Naive thymus-derived CD4-positive, alpha-beta T cell (primary cell): Measurements from ENCODE around the gene BCL7A. TPM values are rescaled to one million over a fixed set of nuclear protein-coding genes. Genes with fewer than 3 reads are reported as not detected.
"Not testable (repeated sequence)": the region's sequence is repeated elsewhere in the genome, so short reads cannot be mapped to it uniquely, and the experiment has no call there.

ENCODE experiments used
- ATAC-seq: fragments of 150-1000 bp; cut with Tn5 transposase; 2 replicates; pipeline ENCODE4 v1.10.0; 2021; ENCODE audit warnings: mild to moderate bottlenecking, moderate library complexity
- CTCF ChIA-PET: fragments of 350-600 bp; sonication (Branson Sonifier 250); formaldehyde crosslinking; loops from one replicate; lab custom pipeline; 2021; ENCODE audit warnings: antibody characterized with exemption; lab: Charles Lee
- POLR2A ChIA-PET: fragments of 350-600 bp; sonication (Branson Sonifier 250); formaldehyde crosslinking; loops from one replicate; lab custom pipeline; 2021; ENCODE audit warnings: antibody characterized with exemption, inconsistent platforms; lab: Charles Lee
- DNase-seq, 9 donors: peaks; one replicate each; pipeline versions ENCODE4 v3.0.0 to v3.0.0-alpha.2; 2020 to 2022; ENCODE audit warnings: mixed read lengths in 1 of 9
- H3K27ac ChIP-seq: one replicate; pipeline ENCODE4 v1.7.0; 2013; ENCODE audit warnings: mild to moderate bottlenecking, low read depth, low read length, moderate library complexity
- H3K27me3 ChIP-seq, 2 donors: one replicate each; pipeline ENCODE4 v1.7.0; 2013; ENCODE audit warnings: low read length in 2 of 2, mild to moderate bottlenecking in 2 of 2, moderate library complexity in 2 of 2; ENCODE audit not compliant: control insufficient read depth in 2 of 2, insufficient read depth in 2 of 2
- H3K36me3 ChIP-seq, 3 experiments: 1 replicate in 2 of 3; 2 replicates in 1 of 3; pipeline ENCODE4 v1.7.0; 2013; ENCODE audit warnings: low read length in 3 of 3, mild to moderate bottlenecking in 3 of 3, moderate library complexity in 1 of 3; ENCODE audit not compliant: insufficient read depth in 3 of 3, control insufficient read depth in 2 of 3
- H3K4me1 ChIP-seq, 2 donors: one replicate each; pipeline ENCODE4 v1.7.0; 2013; ENCODE audit warnings: low read length in 2 of 2, mild to moderate bottlenecking in 2 of 2, moderate library complexity in 1 of 2; ENCODE audit not compliant: control insufficient read depth in 2 of 2, insufficient read depth in 2 of 2
- H3K4me3 ChIP-seq: 2 replicates; pipeline ENCODE4 v1.7.0; 2013; ENCODE audit warnings: mild to moderate bottlenecking, low read length
- H3K9me3 ChIP-seq, 3 experiments: 1 replicate in 2 of 3; 2 replicates in 1 of 3; pipeline ENCODE4 v1.7.0; 2013; ENCODE audit warnings: low read length in 3 of 3; ENCODE audit not compliant: control insufficient read depth in 2 of 3
- H3K27ac Mint-ChIP-seq, 9 donors: one replicate each; pipeline ENCODE4 v1.8.0; 2020 to 2022; ENCODE audit warnings: mixed read lengths in 9 of 9, mild to moderate bottlenecking in 8 of 9, moderate library complexity in 5 of 9, inconsistent platforms in 2 of 9
- H3K27me3 Mint-ChIP-seq, 5 donors: one replicate each; pipeline ENCODE4 v1.8.0; 2021 to 2022; ENCODE audit warnings: mixed read lengths in 5 of 5, mild to moderate bottlenecking in 1 of 5
- H3K36me3 Mint-ChIP-seq, 5 donors: one replicate each; pipeline ENCODE4 v1.8.0; 2020 to 2022; ENCODE audit warnings: mixed read lengths in 5 of 5, mild to moderate bottlenecking in 3 of 5, inconsistent platforms in 1 of 5
- H3K4me1 Mint-ChIP-seq, 7 donors: one replicate each; pipeline ENCODE4 v1.8.0; 2020 to 2022; ENCODE audit warnings: mixed read lengths in 7 of 7, mild to moderate bottlenecking in 3 of 7, inconsistent platforms in 1 of 7
- H3K4me3 Mint-ChIP-seq, 10 donors: one replicate each; pipeline ENCODE4 v1.8.0; 2020 to 2022; ENCODE audit warnings: mild to moderate bottlenecking in 10 of 10, mixed read lengths in 10 of 10, moderate library complexity in 6 of 10, inconsistent platforms in 2 of 10
- H3K9me3 Mint-ChIP-seq, 11 donors: one replicate each; pipeline ENCODE4 v1.8.0; 2020 to 2022; ENCODE audit warnings: mixed read lengths in 11 of 11, mild to moderate bottlenecking in 4 of 11, inconsistent platforms in 1 of 11, moderate library complexity in 1 of 11
- intact Hi-C, 2 donors: fragments of 100-400 bp; cut with micrococcal nuclease; formaldehyde crosslinking; loops; one replicate each; pipeline ENCODE4 v1.15.1; 2023
- polyA plus RNA-seq, 2 donors: library from polyadenylated mRNA; unstranded; fragments of 300-500 nt; fragmentation: Illumina TruSeq; gene quantifications; one replicate each; pipeline ENCODE4 v1.2.3, GENCODE V29; 2021
- total RNA-seq, 6 experiments: library from RNA in 5 of 6; stranded (reverse) in 5 of 6; gene quantifications; 1 replicate in 5 of 6; 2 replicates in 1 of 6; pipeline ENCODE4 v1.2.3 and lab custom pipeline; 2021 to 2026

BCL7A gene
- total and polyA plus RNA-seq, 7 experiments from 2014 or later = 4.0 to 11.9 (median 5.4) TPM

DNA sequence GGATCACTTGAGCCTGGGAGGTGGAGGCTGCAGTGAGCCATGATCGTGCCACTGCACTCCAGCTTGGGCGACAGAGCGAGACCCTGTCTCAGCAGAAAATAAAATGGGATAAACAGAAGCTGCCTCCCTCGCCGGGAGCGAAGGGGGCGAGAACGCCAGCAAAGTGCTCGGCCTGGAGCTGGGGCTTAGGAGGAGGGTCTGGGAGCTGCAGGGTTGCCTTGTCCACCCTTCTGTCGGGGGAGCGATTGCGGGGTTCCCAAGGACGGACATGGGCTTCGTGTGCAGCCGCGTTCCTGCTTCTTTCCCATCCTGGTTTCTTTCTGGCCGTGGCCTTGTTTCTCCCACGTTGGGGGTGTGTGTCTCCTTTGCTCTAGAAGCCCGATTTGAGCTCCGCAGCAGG, 29.0 kb downstream of the BCL7A start:
- no peaks in the 10 kb centered on the region for H3K27me3 ChIP-seq
- no peak overlapping the region for H3K27ac ChIP-seq
- H3K4me1 ChIP-seq = no peaks in the 10 kb centered on the region
- Mint-ChIP-seq H3K36me3 (no peaks in the 10 kb centered on the region), H3K27me3 (no peaks in the 10 kb centered on the region), H3K4me1 (peaks cover 0 to 7% (median 5%) of the 10 kb centered on the region in 7 donors), H3K9me3 (no peaks in the 10 kb centered on the region), H3K27ac (no peak overlapping the region), H3K4me3 (no peak overlapping the region)
- no peak overlapping the region for H3K4me3 ChIP-seq
- ChIA-PET POLR2A (no interaction called here), CTCF (interaction anchor here (1.1 to 1.6 kb wide), 2 partner anchors 73 to 216 kb away, joined by 4 to 5 read pairs; no protein-coding TSS in a partner anchor)
- ATAC-seq (no peak), DNase-seq (no peak)
- no peaks in the 10 kb centered on the region for H3K9me3 ChIP-seq
- intact Hi-C loops = no loop called here
- peaks cover 0 to 4% (median 3%) of the 10 kb centered on the region in 3 experiments for H3K36me3 ChIP-seq

DNA sequence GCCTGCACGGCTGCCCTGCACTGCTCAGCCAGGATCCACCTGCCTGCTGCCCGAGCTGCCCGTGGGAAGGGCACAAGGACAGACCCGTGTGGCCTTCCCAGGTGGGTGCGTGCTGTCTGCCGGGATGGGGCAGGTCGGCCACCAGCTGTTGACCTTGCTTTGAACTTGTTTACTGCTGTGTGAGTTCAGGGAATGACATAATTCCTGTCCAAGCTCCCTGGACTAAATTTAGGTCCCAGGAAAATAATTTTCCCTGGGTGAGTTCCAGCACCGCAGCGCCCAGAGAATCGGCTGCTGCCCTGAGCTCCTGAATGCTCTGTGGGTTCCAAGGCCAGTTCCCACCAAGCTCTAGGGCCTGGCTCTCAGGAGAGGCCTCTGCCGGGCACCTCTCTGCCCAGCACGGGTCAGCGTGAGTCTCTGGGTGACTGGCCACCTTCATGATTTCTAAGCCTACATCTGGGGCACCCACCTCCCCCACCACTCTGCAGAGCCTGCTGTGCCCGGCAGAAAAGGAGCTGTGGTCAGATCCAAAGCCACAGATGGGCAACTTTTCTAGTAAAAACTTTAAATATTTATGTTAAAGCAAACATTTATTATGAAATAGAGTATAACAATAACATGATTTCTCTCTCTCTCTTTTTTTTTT, 29.7 kb downstream of the BCL7A start:
- CTCF ChIA-PET = interaction anchor here (1.1 to 1.9 kb wide), 3 partner anchors 72 to 216 kb away, joined by 4 to 14 read pairs (median 5); no protein-coding TSS in a partner anchor
- no peaks in the 10 kb centered on the region for H3K27me3 Mint-ChIP-seq
- POLR2A ChIA-PET = interaction anchor here (0.6 kb wide), 1 partner anchor 28 kb away, joined by 3 read pairs; no protein-coding TSS in a partner anchor
- no peaks in the 10 kb centered on the region for H3K9me3 ChIP-seq
- DNase-seq = no peak
- no peak overlapping the region for H3K27ac ChIP-seq
- intact Hi-C loops = no loop called here
- no peaks in the 10 kb centered on the region for H3K4me1 ChIP-seq
- no peak overlapping the region for H3K4me3 ChIP-seq
- peaks cover 0 to 7% (median 5%) of the 10 kb centered on the region in 7 donors for H3K4me1 Mint-ChIP-seq
- ATAC-seq = no peak
- no peaks in the 10 kb centered on the region for H3K9me3 Mint-ChIP-seq
- no peak overlapping the region for H3K27ac Mint-ChIP-seq
- no peaks in the 10 kb centered on the region for H3K36me3 Mint-ChIP-seq
- H3K4me3 Mint-ChIP-seq = no peak overlapping the region
- peaks cover 0 to 4% (median 3%) of the 10 kb centered on the region in 3 experiments for H3K36me3 ChIP-seq
- no peaks in the 10 kb centered on the region for H3K27me3 ChIP-seq

DNA sequence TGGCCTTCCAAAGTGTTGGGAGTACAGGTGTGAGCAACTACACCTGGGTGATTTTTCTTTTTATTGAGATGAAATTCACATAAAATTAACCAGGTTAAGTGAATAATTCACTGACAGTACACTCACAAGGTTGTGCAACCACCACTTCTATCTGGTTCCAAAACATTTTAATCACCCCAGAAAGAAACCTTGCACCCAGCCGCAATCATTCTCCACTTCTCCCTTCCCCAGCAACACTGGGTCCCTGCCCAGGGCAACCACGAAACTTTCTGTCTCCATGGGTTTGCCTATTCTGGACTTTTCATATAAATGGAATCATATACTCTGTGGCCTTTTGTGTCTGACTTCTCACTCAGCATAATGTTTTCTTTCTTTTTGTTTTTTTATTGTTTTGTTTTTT, 30.6 kb downstream of the BCL7A start:
- Histone ChIP-seq H3K4me1 (no peaks in the 10 kb centered on the region), H3K9me3 (no peaks in the 10 kb centered on the region), H3K27me3 (no peaks in the 10 kb centered on the region), H3K4me3 (no peak overlapping the region), H3K27ac (no peak overlapping the region), H3K36me3 (peaks cover 0 to 4% (median 3%) of the 10 kb centered on the region in 3 experiments)
- no peak for ATAC-seq
- H3K27me3 Mint-ChIP-seq = no peaks in the 10 kb centered on the region
- H3K27ac Mint-ChIP-seq = peak overlapping the region in 1 of 9 donors; percentile 75
- H3K9me3 Mint-ChIP-seq = no peaks in the 10 kb centered on the region
- H3K4me1 Mint-ChIP-seq = peaks cover 0 to 7% (median 5%) of the 10 kb centered on the region in 7 donors
- ChIA-PET CTCF (interaction anchor here (0.7 to 1.9 kb wide), 2 partner anchors 71 to 256 kb away, joined by 3 to 14 read pairs; no protein-coding TSS in a partner anchor), POLR2A (interaction anchor here (0.6 kb wide), 2 partner anchors 27 to 645 kb away, joined by 3 read pairs; no protein-coding TSS in a partner anchor)
- H3K4me3 Mint-ChIP-seq = no peak overlapping the region
- no peak for DNase-seq
- intact Hi-C loops = no loop called here
- H3K36me3 Mint-ChIP-seq = no peaks in the 10 kb centered on the region

DNA sequence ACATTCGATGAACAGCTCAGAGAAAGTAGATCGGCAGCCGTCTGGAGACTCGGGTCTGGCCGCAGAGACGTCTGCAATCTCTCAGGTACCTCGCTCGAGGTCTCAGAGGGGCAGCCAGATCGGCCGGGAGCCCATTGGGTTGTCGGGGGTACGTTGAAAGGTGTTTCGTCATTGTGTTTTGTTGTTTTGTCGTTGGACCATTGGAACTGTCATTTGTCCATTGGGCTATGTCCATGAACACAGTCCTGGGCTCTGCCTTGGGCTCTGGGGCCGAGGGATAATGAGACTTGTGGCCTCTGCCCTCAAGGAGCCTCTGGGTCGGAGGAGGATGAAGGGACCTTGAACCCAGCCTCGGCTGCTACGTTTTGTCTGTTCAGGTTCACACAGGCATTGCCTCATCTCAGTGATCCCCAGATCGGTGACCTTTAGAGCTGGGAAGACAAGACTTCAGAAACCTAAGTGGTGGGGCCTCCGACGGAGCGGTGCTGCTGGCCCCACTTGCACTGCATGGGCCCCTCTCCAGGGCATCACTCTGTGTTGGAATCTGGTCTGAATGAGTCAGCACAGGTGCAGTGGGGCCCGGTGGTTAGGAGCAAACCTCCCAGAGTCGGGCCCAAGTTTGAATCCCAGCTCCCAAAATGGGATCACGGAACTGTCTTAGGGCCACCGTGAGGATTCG, 33.3 kb downstream of the BCL7A start:
- ChIA-PET POLR2A (interaction anchor here (0.9 to 1.6 kb wide), 3 partner anchors 21 to 68 kb away, joined by 3 to 4 read pairs (median 4); no protein-coding TSS in a partner anchor), CTCF (interaction anchor here (0.6 to 3.3 kb wide), 24 partner anchors 9 to 422 kb away, joined by 3 to 64 read pairs (median 4); partner anchors contain the start of gene MLXIP)
- no peak for DNase-seq

DNA sequence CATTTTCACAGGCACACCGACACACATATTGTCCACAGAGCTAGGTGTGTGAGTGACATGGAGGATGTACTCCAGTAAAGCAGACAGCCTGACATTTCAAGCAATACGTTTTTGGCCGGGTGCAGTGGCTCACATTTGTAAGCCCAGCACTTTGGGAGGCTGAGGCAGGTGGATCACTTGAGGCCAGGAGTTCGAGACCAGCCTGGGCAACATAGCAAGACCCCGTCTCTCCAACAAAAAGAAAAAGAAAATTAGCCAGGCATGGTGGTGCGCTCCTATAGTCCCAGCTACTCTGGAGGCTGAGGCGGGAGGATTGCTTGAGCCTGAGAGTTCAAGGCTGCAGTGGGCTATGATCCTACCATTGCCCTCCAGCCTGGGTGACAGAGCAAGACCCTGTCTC, 34.7 kb downstream of the BCL7A start:
- H3K4me1 Mint-ChIP-seq, H3K4me1 ChIP-seq, H3K27ac Mint-ChIP-seq, intact Hi-C loops, H3K9me3 ChIP-seq, H3K36me3 Mint-ChIP-seq, POLR2A ChIA-PET, H3K27ac ChIP-seq, H3K27me3 ChIP-seq, H3K9me3 Mint-ChIP-seq, DNase-seq, H3K4me3 ChIP-seq, H3K4me3 Mint-ChIP-seq, H3K36me3 ChIP-seq, H3K27me3 Mint-ChIP-seq, ATAC-seq: not testable (repeated sequence)
- CTCF ChIA-PET = interaction anchor here (0.8 to 3.3 kb wide), 3 partner anchors 12 to 156 kb away, joined by 3 to 64 read pairs (median 5); no protein-coding TSS in a partner anchor

More for the DNA sequence above, 33.3 kb downstream of the BCL7A start:
- H3K4me3 ChIP-seq = no peak overlapping the region
- no peak overlapping the region for H3K27ac ChIP-seq
- intact Hi-C loops = loop anchor here (1.0 to 2.0 kb wide), 7 partner anchors 23 to 301 kb away; partner anchors contain the start of genes MLXIP (in 1 of the 2) and VPS33A (in 1 of the 2)
- H3K27me3 ChIP-seq = no peaks in the 10 kb centered on the region
- Mint-ChIP-seq H3K27me3 (no peaks in the 10 kb centered on the region), H3K36me3 (peaks cover 0 to 1% (median 0%) of the 10 kb centered on the region in 5 donors), H3K27ac (no peak overlapping the region), H3K4me1 (peaks cover 0 to 7% (median 5%) of the 10 kb centered on the region in 7 donors), H3K4me3 (no peak overlapping the region), H3K9me3 (no peaks in the 10 kb centered on the region)
- H3K36me3 ChIP-seq = peaks cover 0 to 8% (median 3%) of the 10 kb centered on the region in 3 experiments
- no peak for ATAC-seq
- no peaks in the 10 kb centered on the region for H3K4me1 ChIP-seq
- H3K9me3 ChIP-seq = no peaks in the 10 kb centered on the region

DNA sequence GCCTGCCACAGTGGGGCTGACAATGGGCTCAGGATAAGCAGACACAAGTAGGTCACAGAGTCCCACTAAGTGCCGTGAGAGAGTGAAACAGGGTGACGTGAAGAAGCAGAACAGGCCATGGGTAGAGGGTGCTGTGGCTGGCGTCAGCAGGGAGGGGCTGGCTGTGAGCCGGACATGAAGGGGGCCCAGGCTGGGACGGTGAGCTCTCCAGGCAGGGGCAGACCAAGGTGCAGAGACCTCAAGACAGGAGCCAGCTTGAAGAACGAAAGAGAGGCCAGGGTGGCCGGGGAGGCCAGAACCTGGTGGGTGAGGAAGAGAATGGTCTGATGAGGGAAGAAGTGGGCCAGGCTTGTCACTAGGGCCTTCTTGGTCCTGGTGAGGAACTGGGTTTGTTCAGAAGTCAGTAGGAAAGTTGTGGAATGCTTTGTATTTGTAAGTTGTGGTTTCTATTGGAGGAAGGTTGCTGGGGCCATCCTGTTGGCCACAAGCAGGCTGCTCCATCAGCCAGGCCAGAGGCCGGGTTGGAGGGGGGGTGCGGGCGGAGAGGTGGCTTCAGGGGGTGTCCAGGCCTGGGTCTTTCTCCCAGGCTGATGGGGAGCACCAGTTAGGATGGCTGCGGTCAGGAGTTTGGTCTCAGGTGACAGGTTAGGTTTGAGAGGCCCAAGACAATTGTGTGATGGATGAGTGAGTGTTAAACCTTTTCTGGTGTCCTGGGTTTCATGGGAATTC, 35.5 kb downstream of the BCL7A start:
- Mint-ChIP-seq H3K27me3 (no peaks in the 10 kb centered on the region), H3K36me3 (peaks cover 0 to 6% (median 0%) of the 10 kb centered on the region in 5 donors), H3K27ac (no peak overlapping the region), H3K4me3 (no peak overlapping the region), H3K4me1 (peaks cover 0 to 7% (median 5%) of the 10 kb centered on the region in 7 donors), H3K9me3 (no peaks in the 10 kb centered on the region)
- Histone ChIP-seq H3K36me3 (peaks cover 0 to 8% (median 3%) of the 10 kb centered on the region in 3 experiments), H3K27me3 (no peaks in the 10 kb centered on the region), H3K9me3 (no peaks in the 10 kb centered on the region), H3K27ac (no peak overlapping the region), H3K4me3 (no peak overlapping the region), H3K4me1 (no peaks in the 10 kb centered on the region)
- intact Hi-C loops = no loop called here
- DNase-seq (no peak), ATAC-seq (no peak)
- POLR2A ChIA-PET = interaction anchor here (0.7 kb wide), 1 partner anchor 43 kb away, joined by 8 read pairs; no protein-coding TSS in a partner anchor
- CTCF ChIA-PET = interaction anchor here (0.6 kb wide), 1 partner anchor 699 kb away, joined by 3 read pairs; no protein-coding TSS in a partner anchor
